HepG2 (cell line): ENCODE measurements around the gene MCRIP2. TPM values are rescaled to one million over a fixed set of nuclear protein-coding genes. Genes with fewer than 3 reads are reported as not detected.
A peak's percentile ranks its signal among the peaks of the same experiment; 100 is the strongest.

Experiments
- BORCS8-MEF2B ChIP-seq: sonication (generic); formaldehyde crosslinking; IDR thresholded peaks from 2 replicates; pipeline ENCODE4 v1.8.0; 2022; ENCODE audit warnings: mild to moderate bottlenecking, missing genetic modification reagents
- CEBPG ChIP-seq: IDR thresholded peaks from 2 replicates; pipeline ENCODE4 v1.6.1; 2016
- ERF ChIP-seq: IDR thresholded peaks from 2 replicates; pipeline ENCODE4 v1.6.1; 2018; ENCODE audit warnings: missing biosample characterization, missing genetic modification reagents
- FOXA1 ChIP-seq, 2 experiments: fragments of 450-650 bp in 1 of 2; sonication (generic) in 1 of 2; formaldehyde crosslinking in 1 of 2; IDR thresholded peaks; 2 replicates each; pipeline versions ENCODE4 v1.4.0 to v1.6.1; 2016 to 2020; ENCODE audit warnings: missing genetic modification reagents in 1 of 2
- HNRNPL ChIP-seq: fragments of 200-400 bp; formaldehyde crosslinking; IDR thresholded peaks from 2 replicates; pipeline ENCODE4 v1.6.1; 2017; ENCODE audit warnings: mild to moderate bottlenecking, low read depth, low read length
- HNRNPUL1 ChIP-seq: fragments of 200-400 bp; formaldehyde crosslinking; IDR thresholded peaks from 2 replicates; pipeline ENCODE4 v1.6.1; 2017; ENCODE audit warnings: low read depth, mild to moderate bottlenecking, low read length, moderate library complexity
- JDP2 ChIP-seq: sonication (generic); formaldehyde crosslinking; IDR thresholded peaks from 2 replicates; pipeline ENCODE4 v1.8.1; 2022; ENCODE audit warnings: missing genetic modification reagents, borderline replicate concordance
- KMT2B ChIP-seq: IDR thresholded peaks from 2 replicates; pipeline ENCODE4 v1.6.1; 2016; ENCODE audit warnings: missing genetic modification reagents, missing compliant biosample characterization
- NFE2L2 ChIP-seq: fragments of 150-350 bp; IDR thresholded peaks from 2 replicates; pipeline ENCODE4 v1.6.1; 2014; ENCODE audit warnings: low read length
- RAD51 ChIP-seq: fragments of 450-650 bp; IDR thresholded peaks from 2 replicates; pipeline ENCODE4 v1.6.1; 2016; ENCODE audit warnings: borderline replicate concordance
- SKI ChIP-seq: fragments of 450-650 bp; IDR thresholded peaks from one replicate; pipeline ENCODE4 v1.6.1; 2018; ENCODE audit warnings: mild to moderate bottlenecking; ENCODE audit not compliant: partially characterized antibody
- SMAD3 ChIP-seq: sonication (generic); formaldehyde crosslinking; IDR thresholded peaks from 2 replicates; pipeline ENCODE4 v1.4.0; 2020; ENCODE audit warnings: missing genetic modification reagents
- SNRNP70 ChIP-seq: fragments of 200-400 bp; formaldehyde crosslinking; IDR thresholded peaks from 2 replicates; pipeline ENCODE4 v1.6.1; 2017; ENCODE audit warnings: mild to moderate bottlenecking, low read depth, low read length, moderate library complexity
- SRSF1 ChIP-seq: fragments of 200-400 bp; formaldehyde crosslinking; optimal IDR thresholded peaks from 2 replicates; pipeline ENCODE3; 2017; ENCODE audit warnings: mild to moderate bottlenecking, low read depth, low read length, moderate library complexity
- TBL1XR1 ChIP-seq: fragments of 150-350 bp; IDR thresholded peaks from 2 replicates; pipeline ENCODE4 v1.6.1; 2014; ENCODE audit warnings: borderline replicate concordance, low read length; ENCODE audit not compliant: partially characterized antibody
- ZBTB20 ChIP-seq: sonication (generic); formaldehyde crosslinking; IDR thresholded peaks from 2 replicates; pipeline ENCODE4 v1.8.1; 2023; ENCODE audit warnings: missing genetic modification reagents, low read depth, mild to moderate bottlenecking, borderline replicate concordance
- ZFAT ChIP-seq: sonication (generic); formaldehyde crosslinking; conservative IDR thresholded peaks from 2 replicates; pipeline ENCODE4 v1.8.1; 2023; ENCODE audit warnings: missing genetic modification reagents, inconsistent platforms
- ZNF264 ChIP-seq: sonication (generic); formaldehyde crosslinking; IDR thresholded peaks from 2 replicates; pipeline ENCODE4 v1.4.0; 2020; ENCODE audit warnings: missing genetic modification reagents
- ZNF326 ChIP-seq: sonication (generic); formaldehyde crosslinking; IDR thresholded peaks from 2 replicates; pipeline ENCODE4 v1.4.0; 2020; ENCODE audit warnings: missing genetic modification reagents, borderline replicate concordance
- ZNF766 ChIP-seq: sonication (generic); formaldehyde crosslinking; IDR thresholded peaks from 2 replicates; pipeline ENCODE4 v1.5.0; 2020; ENCODE audit warnings: missing genetic modification reagents, borderline replicate concordance
- polyA plus RNA-seq, 8 experiments: library from polyadenylated mRNA; depleted of rRNA in 3 of 8; stranded (reverse) in 7 of 8; unstranded in 1 of 8; fragments of >200 nt; fragmentation: Illumina TruSeq in 4 of 8; extraction: Trizol in 4 of 8; gene quantifications; 2 replicates each; pipeline versions ENCODE4 v1.2.1 to v1.2.3, GENCODE V29; 2011 to 2016; ENCODE audit warnings: low read depth in 4 of 8, missing spikeins in 1 of 8, mixed read lengths in 1 of 8; ENCODE audit not compliant: insufficient read depth in 1 of 8
- total RNA-seq, 5 experiments: library from RNA; depleted of rRNA; stranded (reverse); fragments of >200 nt; fragmentation: Illumina TruSeq; extraction: Trizol; gene quantifications; 2 replicates each; pipeline ENCODE4 v1.2.3, GENCODE V29; 2016; ENCODE audit warnings: low read depth in 1 of 5
- TF ChIP-seq, protein P1 (sequence below): IDR thresholded peaks from 2 replicates; pipeline ENCODE4 v1.6.1; 2016; ENCODE audit warnings: missing genetic modification reagents, missing compliant biosample characterization
- TF ChIP-seq, protein P2 (sequence below): sonication (generic); formaldehyde crosslinking; IDR thresholded peaks from 2 replicates; pipeline ENCODE4 v1.8.1; 2023; ENCODE audit warnings: mild to moderate bottlenecking, inconsistent platforms, moderate library complexity, missing genetic modification reagents, borderline replicate concordance
- TF ChIP-seq, protein P3 (sequence below): IDR thresholded peaks from 2 replicates; pipeline ENCODE4 v1.6.1; 2016; ENCODE audit warnings: missing biosample characterization, missing genetic modification reagents, low read depth
- TF ChIP-seq, protein P4 (sequence below): sonication (generic); formaldehyde crosslinking; IDR thresholded peaks from 2 replicates; pipeline ENCODE4 v1.4.0; 2020; ENCODE audit warnings: missing genetic modification reagents
- TF ChIP-seq, protein P5 (sequence below): sonication (generic); formaldehyde crosslinking; conservative IDR thresholded peaks from 2 replicates; pipeline ENCODE4 v1.4.0; 2020; ENCODE audit warnings: missing genetic modification reagents

Gene MCRIP2
- total and polyA plus RNA-seq, 2 of the 13 experiments (the other 11 are each of a cell fraction or from before 2014, with no cell fraction given) = 39.6 to 76.7 TPM

DNA sequence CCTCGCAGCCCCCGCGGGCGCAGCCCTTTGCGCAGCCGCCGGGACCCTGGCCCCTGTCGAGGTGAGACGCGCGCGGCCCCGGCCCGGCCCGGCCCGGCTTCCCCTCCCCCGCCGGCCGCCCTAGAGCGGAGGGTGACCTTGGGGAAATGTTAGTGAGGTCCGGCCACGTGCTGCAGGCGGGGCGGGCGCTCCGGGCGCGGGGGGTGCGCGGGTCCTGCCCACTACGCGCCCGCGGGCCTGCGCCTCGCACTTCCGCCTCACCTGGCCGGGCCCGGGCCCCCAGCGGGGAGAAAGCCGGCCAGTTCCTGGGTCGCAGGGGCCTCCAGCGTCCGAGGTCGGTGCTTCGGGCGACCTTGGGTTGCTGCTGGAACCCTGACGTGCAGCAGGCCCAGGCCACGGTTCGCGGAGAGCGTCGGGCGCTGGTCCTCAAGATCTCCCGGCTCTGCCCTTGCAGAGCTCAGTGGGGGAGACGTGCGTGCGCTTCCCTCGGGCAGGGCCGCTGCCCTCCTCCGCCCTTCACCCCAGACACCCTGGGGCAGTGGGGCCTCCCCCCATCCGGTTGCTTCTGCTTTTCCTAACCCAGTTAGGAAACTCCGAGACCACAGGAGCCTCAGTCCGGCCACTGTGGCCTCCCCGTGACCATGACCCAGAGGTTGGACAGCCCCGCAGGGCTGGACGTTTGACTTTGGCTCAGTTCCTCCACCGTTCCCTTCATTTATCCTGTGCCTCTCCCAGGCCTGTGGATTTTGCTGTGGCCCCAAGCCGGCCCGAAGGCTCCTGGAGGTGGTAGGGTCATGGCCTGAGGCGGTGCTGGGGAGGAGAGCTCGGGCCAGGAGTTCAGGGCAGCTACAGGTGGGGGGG, 791 bp downstream of the MCRIP2 start (continued):
- TF ChIP-seq, protein P1, sequence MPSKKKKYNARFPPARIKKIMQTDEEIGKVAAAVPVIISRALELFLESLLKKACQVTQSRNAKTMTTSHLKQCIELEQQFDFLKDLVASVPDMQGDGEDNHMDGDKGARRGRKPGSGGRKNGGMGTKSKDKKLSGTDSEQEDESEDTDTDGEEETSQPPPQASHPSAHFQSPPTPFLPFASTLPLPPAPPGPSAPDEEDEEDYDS = no peak
- TF ChIP-seq ZNF326 (CRISPR knock-in tag) (no peak), TBL1XR1 (no peak), KMT2B (no peak), SNRNP70 (no peak), SRSF1 (peak; percentile 34), ZBTB20 (CRISPR knock-in tag) (no peak), FOXA1 (IDR thresholded peaks at IDR 0.05) (no peak), FOXA1 (CRISPR knock-in tag; IDR thresholded peaks at IDR 0.05) (no peak), RAD51 (no peak), SMAD3 (CRISPR knock-in tag) (no peak), BORCS8-MEF2B (CRISPR knock-in tag) (no peak), ZFAT (CRISPR knock-in tag) (no peak), JDP2 (CRISPR knock-in tag) (no peak), SKI (no peak), NFE2L2 (no peak), ZNF766 (CRISPR knock-in tag) (0 out of 2 replicates have a peak, but pooled peaks have one; percentile 50), CEBPG (CRISPR knock-in tag) (no peak), ZNF264 (CRISPR knock-in tag) (0 out of 2 replicates have a peak, but pooled peaks have one; percentile 30), HNRNPL (0 out of 2 replicates have a peak, but pooled peaks have one; percentile 26), HNRNPUL1 (no peak), ERF (CRISPR knock-in tag) (no peak)
- TF ChIP-seq, protein P2, sequence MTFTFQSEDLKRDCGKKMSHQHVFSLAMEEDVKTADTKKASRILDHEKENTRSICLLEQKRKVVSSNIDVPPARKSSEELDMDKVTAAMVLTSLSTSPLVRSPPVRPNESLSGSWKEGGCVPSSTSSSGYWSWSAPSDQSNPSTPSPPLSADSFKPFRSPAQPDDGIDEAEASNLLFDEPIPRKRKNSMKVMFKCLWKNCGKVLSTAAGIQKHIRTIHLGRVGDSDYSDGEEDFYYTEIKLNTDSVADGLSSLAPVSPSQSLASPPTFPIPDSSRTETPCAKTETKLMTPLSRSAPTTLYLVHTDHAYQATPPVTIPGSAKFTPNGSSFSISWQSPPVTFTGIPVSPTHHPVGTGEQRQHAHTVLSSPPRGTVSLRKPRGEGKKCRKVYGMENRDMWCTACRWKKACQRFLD (CRISPR knock-in tag) = no peak
- TF ChIP-seq, protein P3, sequence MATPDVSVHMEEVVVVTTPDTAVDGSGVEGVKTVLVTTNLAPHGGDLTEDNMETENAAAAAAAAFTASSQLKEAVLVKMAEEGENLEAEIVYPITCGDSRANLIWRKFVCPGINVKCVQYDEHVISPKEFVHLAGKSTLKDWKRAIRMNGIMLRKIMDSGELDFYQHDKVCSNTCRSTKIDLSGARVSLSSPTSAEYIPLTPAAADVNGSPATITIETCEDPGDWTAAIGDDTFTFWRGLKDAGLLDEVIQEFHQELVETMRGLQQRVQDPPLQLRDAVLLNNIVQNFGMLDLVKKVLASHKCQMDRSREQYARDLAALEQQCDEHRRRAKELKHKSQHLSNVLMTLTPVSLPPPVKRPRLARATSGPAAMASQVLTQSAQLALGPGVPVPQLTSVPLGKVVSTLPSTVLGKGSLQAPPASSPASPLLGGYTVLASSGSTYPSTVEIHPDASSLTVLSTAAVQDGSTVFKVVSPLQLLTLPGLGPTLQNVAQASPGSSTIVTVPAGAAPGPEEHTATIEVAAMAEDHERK (CRISPR knock-in tag) = no peak
- TF ChIP-seq, protein P4, sequence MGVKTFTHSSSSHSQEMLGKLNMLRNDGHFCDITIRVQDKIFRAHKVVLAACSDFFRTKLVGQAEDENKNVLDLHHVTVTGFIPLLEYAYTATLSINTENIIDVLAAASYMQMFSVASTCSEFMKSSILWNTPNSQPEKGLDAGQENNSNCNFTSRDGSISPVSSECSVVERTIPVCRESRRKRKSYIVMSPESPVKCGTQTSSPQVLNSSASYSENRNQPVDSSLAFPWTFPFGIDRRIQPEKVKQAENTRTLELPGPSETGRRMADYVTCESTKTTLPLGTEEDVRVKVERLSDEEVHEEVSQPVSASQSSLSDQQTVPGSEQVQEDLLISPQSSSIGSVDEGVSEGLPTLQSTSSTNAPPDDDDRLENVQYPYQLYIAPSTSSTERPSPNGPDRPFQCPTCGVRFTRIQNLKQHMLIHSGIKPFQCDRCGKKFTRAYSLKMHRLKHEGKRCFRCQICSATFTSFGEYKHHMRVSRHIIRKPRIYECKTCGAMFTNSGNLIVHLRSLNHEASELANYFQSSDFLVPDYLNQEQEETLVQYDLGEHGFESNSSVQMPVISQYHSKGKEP (CRISPR knock-in tag) = peak; percentile 31; the same call in 1 of the 2 replicates
- TF ChIP-seq, protein P5, sequence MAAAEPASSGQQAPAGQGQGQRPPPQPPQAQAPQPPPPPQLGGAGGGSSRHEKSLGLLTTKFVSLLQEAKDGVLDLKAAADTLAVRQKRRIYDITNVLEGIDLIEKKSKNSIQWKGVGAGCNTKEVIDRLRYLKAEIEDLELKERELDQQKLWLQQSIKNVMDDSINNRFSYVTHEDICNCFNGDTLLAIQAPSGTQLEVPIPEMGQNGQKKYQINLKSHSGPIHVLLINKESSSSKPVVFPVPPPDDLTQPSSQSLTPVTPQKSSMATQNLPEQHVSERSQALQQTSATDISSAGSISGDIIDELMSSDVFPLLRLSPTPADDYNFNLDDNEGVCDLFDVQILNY (CRISPR knock-in tag) = no peak; the same call in 1 of the 2 replicates
